GM23248 (cell line): ENCODE measurements around the gene SOCS4. TPM values are rescaled to one million over a fixed set of nuclear protein-coding genes. Genes with fewer than 3 reads are reported as not detected.
"Not testable (repeated sequence)": the region's sequence is repeated elsewhere in the genome, so short reads cannot be mapped to it uniquely, and the experiment has no call there.

Experiments used
- DNase-seq: peaks from one replicate; pipeline ENCODE4 v3.0.0-alpha.2; 2015
- H2AFZ ChIP-seq: fragments of 200-600 bp; sonication (generic); 2 replicates; pipeline ENCODE4 v1.6.1; 2016; ENCODE audit warnings: antibody characterized with exemption
- H3F3A ChIP-seq: fragments of 200-600 bp; sonication (generic); 2 replicates; pipeline ENCODE4 v1.6.1; 2016; ENCODE audit warnings: mild to moderate bottlenecking, antibody characterized with exemption, mixed run types; ENCODE audit not compliant: insufficient read depth
- H3K27ac ChIP-seq: fragments of 200-600 bp; sonication (generic); 2 replicates; pipeline ENCODE4 v1.5.1; 2016; ENCODE audit warnings: mild to moderate bottlenecking
- H3K27me3 ChIP-seq: fragments of 200-600 bp; sonication (generic); replicated peaks from 2 replicates; pipeline ENCODE4 v1.6.1; 2016; ENCODE audit warnings: mild to moderate bottlenecking; ENCODE audit not compliant: insufficient read depth
- H3K36me3 ChIP-seq: fragments of 200-600 bp; sonication (generic); 2 replicates; pipeline ENCODE4 v1.6.1; 2016; ENCODE audit warnings: low read depth, mild to moderate bottlenecking
- H3K4me1 ChIP-seq: fragments of 200-600 bp; sonication (generic); 2 replicates; pipeline ENCODE4 v1.6.1; 2016; ENCODE audit warnings: mild to moderate bottlenecking; ENCODE audit not compliant: insufficient read depth
- H3K4me2 ChIP-seq: fragments of 200-600 bp; sonication (generic); one replicate; pipeline ENCODE4 v1.6.1; 2016; ENCODE audit warnings: mild to moderate bottlenecking; ENCODE audit not compliant: unreplicated experiment
- H3K4me3 ChIP-seq: fragments of 200-600 bp; sonication (generic); 2 replicates; pipeline ENCODE4 v1.5.1; 2016; ENCODE audit warnings: mild to moderate bottlenecking
- H3K79me2 ChIP-seq: fragments of 200-600 bp; sonication (generic); 2 replicates; pipeline ENCODE4 v1.6.1; 2016; ENCODE audit warnings: mild to moderate bottlenecking; ENCODE audit not compliant: insufficient read depth
- H3K9ac ChIP-seq: fragments of 200-600 bp; sonication (generic); 2 replicates; pipeline ENCODE4 v1.6.1; 2016; ENCODE audit warnings: mild to moderate bottlenecking
- H3K9me2 ChIP-seq: fragments of 200-600 bp; sonication (generic); 2 replicates; pipeline ENCODE4 v1.6.1; 2016; ENCODE audit warnings: mixed run types, mild to moderate bottlenecking, moderate library complexity; ENCODE audit not compliant: insufficient read depth
- H3K9me3 ChIP-seq: fragments of 200-600 bp; sonication (generic); one replicate; pipeline ENCODE4 v1.6.1; 2017; ENCODE audit warnings: low read depth
- H4K20me1 ChIP-seq: fragments of 200-600 bp; sonication (generic); 2 replicates; pipeline ENCODE4 v1.6.0; 2016; ENCODE audit not compliant: insufficient read depth
- EZH2 ChIP-seq: fragments of 200-600 bp; sonication (generic); IDR thresholded peaks from 2 replicates; pipeline ENCODE4 v1.6.1; 2018; ENCODE audit warnings: antibody characterized with exemption, mild to moderate bottlenecking; ENCODE audit not compliant: insufficient read depth, poor library complexity, severe bottlenecking
- EZH2phosphoT487 ChIP-seq: fragments of 200-600 bp; sonication (generic); IDR thresholded peaks from 2 replicates; pipeline ENCODE4 v1.6.1; 2018; ENCODE audit warnings: antibody characterized with exemption, moderate library complexity, mild to moderate bottlenecking, low read depth; ENCODE audit not compliant: insufficient read depth
- WGBS, 2 experiments: methylation state at CpG; one replicate each; pipeline ENCODE4 v1.1.6; 2015 to 2017; ENCODE audit warnings: low lambda C conversion rate in 2 of 2, low coverage in 1 of 2; ENCODE audit errors: missing lambda C conversion rate in 2 of 2; 5-methylcytosine and 5-hydroxymethylcytosine counted together
- in situ Hi-C: fragments of 300-500 bp; cut with MboI; formaldehyde crosslinking; loops from 2 replicates; pipeline ENCODE4 v1.15.0; 2020
- polyA plus RNA-seq: library from polyadenylated mRNA; unstranded; fragments of >200 nt; fragmentation: Nextera tagmentation; extraction: Ambion mirVana; gene quantifications from 2 replicates; pipeline ENCODE4 v1.2.1, GENCODE V29; 2016
- total RNA-seq: library from RNA; depleted of rRNA; stranded (reverse); fragments of >200 nt; shearing (Covaris generic); gene quantifications from 2 replicates; pipeline ENCODE4 v1.2.3, GENCODE V29; 2014

SOCS4 gene
- total and polyA plus RNA-seq, 2 experiments from 2014 or later = 7.7 to 15.7 TPM

- no peak overlapping the region for H3K4me3 ChIP-seq
- H3K36me3 ChIP-seq = no peaks in the 10 kb centered on the region
- peak overlapping the region; percentile 22 for H3K4me2 ChIP-seq
- in situ Hi-C loops = no loop called here
- 0 out of 2 replicates have a peak overlapping the region, but pooled peaks have one; percentile 1 for H2AFZ ChIP-seq
- no peaks in the 10 kb centered on the region for H3K27me3 ChIP-seq
- H3K4me1 ChIP-seq = peaks cover 45% of the 10 kb centered on the region
- H3K9ac ChIP-seq = peak overlapping the region; percentile 50
- no peaks in the 10 kb centered on the region for H3K9me2 ChIP-seq
- TF ChIP-seq EZH2phosphoT487 (no peak), EZH2 (no peak)
- H4K20me1 ChIP-seq = no peaks in the 10 kb centered on the region
- peak overlapping the region; percentile 32 for H3K27ac ChIP-seq
- no peaks in the 10 kb centered on the region for H3K79me2 ChIP-seq
- H3K9me3 ChIP-seq = no peaks in the 10 kb centered on the region
- H3F3A ChIP-seq = peaks cover 45% of the 10 kb centered on the region
- 43 to 59% methylated on average over 2 of the region's 2 CpGs for WGBS, 2 experiments
- peak; percentile 79 for DNase-seq
These were observed 46.8 kb downstream of the SOCS4 start for GRCh38 chr14:55073856-55074255.

DNA sequence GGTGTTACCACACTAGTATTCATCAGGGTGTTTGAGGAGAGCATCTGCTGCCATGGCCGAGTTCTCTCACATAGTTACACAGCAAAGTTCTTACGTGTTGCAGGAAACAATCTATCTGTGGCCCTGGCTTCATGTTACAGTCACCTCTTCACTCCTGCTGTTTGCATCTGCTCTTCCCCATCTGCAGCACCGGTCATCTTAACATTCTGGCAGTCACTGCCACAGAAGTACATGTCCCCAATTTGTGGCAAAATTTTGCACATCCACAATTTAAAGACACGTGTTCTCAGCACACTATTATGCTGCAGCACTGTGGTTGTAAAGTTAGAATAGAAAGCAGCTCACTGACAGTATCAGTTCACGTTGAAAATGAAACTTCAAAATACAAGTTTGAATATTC lies 47.6 kb downstream of the SOCS4 start:
- H3K9me3 ChIP-seq = no peaks in the 10 kb centered on the region
- H3K9me2 ChIP-seq = no peaks in the 10 kb centered on the region
- H3K79me2 ChIP-seq = no peaks in the 10 kb centered on the region
- H3K4me1 ChIP-seq = peaks cover 45% of the 10 kb centered on the region
- no peaks in the 10 kb centered on the region for H3K36me3 ChIP-seq
- no peak for TF ChIP-seq EZH2
- no peak for TF ChIP-seq EZH2phosphoT487
- H3K9ac ChIP-seq = peak overlapping the region; percentile 19; the same call in 1 of the 2 replicates
- in situ Hi-C loops = no loop called here
- H4K20me1 ChIP-seq = no peaks in the 10 kb centered on the region
- H3K4me2 ChIP-seq = peak overlapping the region; percentile 3
- WGBS, 2 experiments = 14% methylated on average over 5 of the region's 5 CpGs
- peak overlapping the region; percentile 33; the same call in 1 of the 2 replicates for H2AFZ ChIP-seq
- H3K27me3 ChIP-seq = no peaks in the 10 kb centered on the region
- H3K27ac ChIP-seq = 0 out of 2 replicates have a peak overlapping the region, but pooled peaks have one; percentile 32
- peak; percentile 56 for DNase-seq
- no peak overlapping the region for H3K4me3 ChIP-seq
- peaks cover 37% of the 10 kb centered on the region for H3F3A ChIP-seq

GRCh38 chr14:55075628-55076175 lies 48.7 kb downstream of the SOCS4 start:
- Histone ChIP-seq H3K9me2 (no peaks in the 10 kb centered on the region), H3K79me2 (no peaks in the 10 kb centered on the region), H3K9me3 (no peaks in the 10 kb centered on the region), H3F3A (peaks cover 26% of the 10 kb centered on the region), H3K27me3 (no peaks in the 10 kb centered on the region), H4K20me1 (no peaks in the 10 kb centered on the region), H3K4me3 (no peak overlapping the region), H3K36me3 (no peaks in the 10 kb centered on the region), H3K27ac (no peak overlapping the region), H3K4me2 (peak overlapping the region; percentile 10), H3K9ac (peak overlapping the region; percentile 13; the same call in 1 of the 2 replicates), H2AFZ (no peak overlapping the region), H3K4me1 (peaks cover 45% of the 10 kb centered on the region)
- TF ChIP-seq EZH2 = no peak
- TF ChIP-seq EZH2phosphoT487 = no peak
- 75 to 83% methylated on average over 3 of the region's 3 CpGs for WGBS, 2 experiments
- in situ Hi-C loops = no loop called here
- DNase-seq = peak; percentile 74

GRCh38 chr14:55077170-55078151 lies 50.4 kb downstream of the SOCS4 start:
- H3K9me3 ChIP-seq = no peaks in the 10 kb centered on the region
- no peak overlapping the region for H3K4me3 ChIP-seq
- peaks cover 12% of the 10 kb centered on the region for H3F3A ChIP-seq
- no peaks in the 10 kb centered on the region for H3K79me2 ChIP-seq
- H4K20me1 ChIP-seq = no peaks in the 10 kb centered on the region
- no peak for TF ChIP-seq EZH2
- no peak for TF ChIP-seq EZH2phosphoT487
- H3K27me3 ChIP-seq = no peaks in the 10 kb centered on the region
- DNase-seq = peak; percentile 78
- H3K36me3 ChIP-seq = no peaks in the 10 kb centered on the region
- 64% methylated on average over 17 of the region's 17 CpGs for WGBS, 2 experiments
- no peak overlapping the region for H3K4me2 ChIP-seq
- peaks cover 34% of the 10 kb centered on the region for H3K4me1 ChIP-seq
- no peak overlapping the region for H3K9ac ChIP-seq
- peak overlapping the region; percentile 29 for H3K27ac ChIP-seq
- no peak overlapping the region for H2AFZ ChIP-seq
- in situ Hi-C loops = no loop called here
- H3K9me2 ChIP-seq = no peaks in the 10 kb centered on the region

- H3K36me3 ChIP-seq, H3K79me2 ChIP-seq, DNase-seq, H3K4me3 ChIP-seq, H3K27me3 ChIP-seq, H3F3A ChIP-seq, H3K27ac ChIP-seq, H3K9ac ChIP-seq, in situ Hi-C loops, H2AFZ ChIP-seq, H3K9me2 ChIP-seq, H3K9me3 ChIP-seq, H3K4me2 ChIP-seq, H4K20me1 ChIP-seq: not testable (repeated sequence)
- peaks cover 14% of the 10 kb centered on the region; the same call in 1 of the 2 replicates for H3K4me1 ChIP-seq
- 80 to 81% methylated on average over 6 of the region's 6 CpGs for WGBS, 2 experiments
These were observed 52.9 kb downstream of the SOCS4 start for GRCh38 chr14:55079961-55080360.
